HG03520 (cell line): ENCODE measurements around the gene BTBD3.

Source experiments
- ATAC-seq: cut with Tn5 transposase; IDR thresholded peaks from one replicate; pipeline ENCODE4 v1.9.1; 2021; ENCODE audit warnings: mild to moderate bottlenecking, moderate library complexity; ENCODE audit not compliant: unreplicated experiment

The BTBD3 gene

DNA sequence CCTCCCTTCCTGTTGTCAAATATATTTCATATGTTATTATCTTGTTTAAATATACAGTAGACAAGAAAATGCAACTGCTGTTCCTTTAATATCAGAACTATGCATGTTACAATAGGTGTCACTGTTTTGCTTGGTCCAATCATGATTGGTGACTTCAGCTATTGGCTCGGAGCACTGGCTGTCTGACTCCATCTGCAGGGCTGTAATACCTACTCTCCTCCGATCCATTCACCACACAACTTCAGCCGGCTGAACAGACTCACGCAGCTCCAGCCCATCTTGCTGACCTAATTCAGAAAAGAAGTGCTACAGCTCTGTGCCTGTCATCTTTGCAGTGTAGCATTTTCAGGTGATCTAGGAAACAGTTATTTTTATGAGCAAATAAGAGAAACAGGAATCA, at the start of gene BTBD3:
BTBD3 (plus strand) TSS at position 231 of the 400 bp plus-strand sequence. CDS start 383 bp downstream, outside the sequence.
- no peak for ATAC-seq

DNA sequence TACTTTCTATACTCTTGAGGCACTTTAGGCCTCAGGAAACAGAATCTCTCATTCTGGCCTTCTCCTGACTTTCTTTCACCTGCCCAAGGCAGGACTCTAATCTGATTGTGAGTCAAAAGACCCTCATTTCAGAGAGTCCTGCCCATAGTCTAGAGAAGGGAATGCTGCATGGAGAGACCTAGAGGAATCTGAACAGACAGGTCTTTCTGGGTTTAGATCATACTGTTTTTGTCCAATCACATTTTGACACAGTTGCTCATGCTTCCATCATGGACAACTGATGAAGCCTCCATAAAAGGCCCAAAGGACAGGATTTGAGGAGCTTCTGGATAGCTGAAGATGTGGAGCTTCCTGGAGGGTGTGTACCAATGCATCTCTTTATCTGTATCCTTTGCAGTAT, 48.1 kb upstream of the BTBD3 start:
- no peak for ATAC-seq

DNA sequence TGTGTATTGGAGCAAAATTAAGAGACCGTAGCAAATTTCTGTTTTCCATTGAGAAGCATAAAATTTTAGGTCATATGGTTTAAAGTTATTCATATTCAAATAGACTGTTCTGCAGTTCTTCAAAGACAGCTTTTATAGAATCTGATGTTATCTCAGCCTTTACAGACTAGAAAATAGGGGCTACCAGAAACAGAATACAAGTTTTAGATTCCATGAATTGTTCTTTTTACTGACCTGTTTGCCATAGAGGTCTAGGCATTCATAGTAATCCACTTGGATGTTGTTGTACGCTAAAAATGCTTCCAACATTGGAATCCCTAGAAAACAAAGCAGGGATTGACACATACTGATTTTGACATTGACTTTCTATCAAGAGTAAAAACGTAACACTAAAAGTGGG, 47.3 kb upstream of the BTBD3 start:
- ATAC-seq: no peak

DNA sequence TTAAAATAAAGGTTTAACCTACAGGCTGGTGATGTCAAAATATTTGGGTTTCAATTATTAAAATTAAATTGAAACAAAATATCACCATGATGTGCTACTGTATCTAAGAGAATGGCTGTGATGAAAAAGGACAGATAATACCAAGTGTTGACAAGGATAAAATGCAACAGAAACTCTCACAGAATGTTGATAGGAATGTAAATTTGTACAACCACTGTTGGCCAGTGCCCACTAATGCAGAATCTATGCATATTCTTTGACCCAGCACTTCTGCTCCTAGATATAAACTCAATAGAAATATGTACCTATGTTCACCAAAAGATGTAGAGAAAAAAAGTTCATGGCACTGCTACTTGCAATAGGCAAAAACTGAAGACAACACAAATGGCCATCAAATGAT, 41.1 kb upstream of the BTBD3 start:
- ATAC-seq: no peak

DNA sequence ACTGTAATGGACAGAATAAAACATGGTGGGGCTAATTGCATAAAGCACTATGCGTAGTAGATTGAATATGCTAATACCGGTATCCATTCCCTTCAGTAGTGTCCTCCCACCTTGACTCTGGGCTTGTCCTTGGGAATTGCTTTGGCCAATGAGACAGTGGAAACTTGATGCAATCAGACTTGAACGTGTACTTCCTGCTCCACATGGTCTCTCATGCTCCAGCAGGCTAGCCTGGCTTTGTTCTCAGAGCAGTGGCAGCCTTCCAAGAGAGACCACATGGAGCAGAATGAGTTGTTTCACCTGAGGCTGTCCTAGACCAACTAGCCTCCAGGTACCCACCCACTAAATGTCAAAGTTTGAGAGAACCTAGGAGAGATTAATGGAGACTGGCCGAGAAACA, 37.0 kb upstream of the BTBD3 start:
- ATAC-seq: no peak

DNA sequence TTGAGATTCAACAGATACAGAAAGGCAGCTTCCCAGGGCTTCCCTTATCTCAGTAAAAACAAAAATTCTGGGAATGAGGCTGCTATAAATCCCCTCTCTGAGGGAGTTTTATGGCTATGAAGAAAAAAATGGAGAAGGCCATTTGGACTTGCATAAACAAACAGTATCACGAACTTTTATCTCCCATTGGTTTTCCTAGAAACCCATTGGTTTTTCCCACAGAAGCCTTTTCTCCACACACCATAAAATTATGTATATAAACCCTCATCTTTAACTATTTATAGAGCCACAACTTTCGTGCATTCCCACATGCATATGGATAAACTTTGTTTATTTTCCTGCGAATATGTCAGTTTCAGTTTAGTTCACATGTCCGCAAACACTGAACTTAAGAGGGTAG, 36.2 kb upstream of the BTBD3 start:
- no peak for ATAC-seq

DNA sequence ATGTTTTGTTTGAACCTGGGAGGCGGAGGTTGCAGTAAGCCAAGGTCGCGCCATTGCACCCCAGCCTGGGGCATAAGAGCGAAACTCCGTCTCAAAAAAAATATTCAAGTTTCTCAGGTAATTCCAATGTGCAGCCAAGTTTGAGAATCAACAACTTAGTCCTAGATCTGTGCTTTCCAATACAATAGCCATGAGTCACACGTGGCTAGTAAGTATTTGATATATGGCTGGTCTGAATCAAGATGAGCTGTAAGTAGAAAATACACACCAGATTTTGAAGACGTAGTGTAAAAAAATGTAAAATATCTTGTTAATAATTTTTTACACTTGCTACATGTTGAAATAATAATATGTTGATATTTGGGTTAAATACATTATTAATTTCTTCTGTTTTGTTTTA, 35.0 kb upstream of the BTBD3 start:
- no peak for ATAC-seq

DNA sequence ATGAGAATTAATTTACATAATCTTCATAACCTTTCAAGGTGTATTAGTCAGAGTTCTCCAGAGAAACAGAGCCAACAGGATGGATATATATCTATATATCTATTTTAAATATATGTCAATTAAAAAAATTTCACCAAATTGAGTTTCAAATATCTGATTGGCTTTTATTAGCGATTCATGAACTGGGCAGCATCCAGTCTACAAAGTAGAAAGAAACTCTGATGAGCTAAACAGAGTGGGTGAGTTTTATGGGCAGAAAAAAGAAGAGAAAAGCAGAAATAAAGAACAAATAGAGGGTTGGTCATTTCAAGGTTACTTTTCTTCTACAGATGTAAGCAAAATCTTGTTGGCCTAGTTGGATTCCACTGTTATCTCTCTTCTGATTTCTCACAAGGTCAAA, 29.0 kb upstream of the BTBD3 start:
- no peak for ATAC-seq

DNA sequence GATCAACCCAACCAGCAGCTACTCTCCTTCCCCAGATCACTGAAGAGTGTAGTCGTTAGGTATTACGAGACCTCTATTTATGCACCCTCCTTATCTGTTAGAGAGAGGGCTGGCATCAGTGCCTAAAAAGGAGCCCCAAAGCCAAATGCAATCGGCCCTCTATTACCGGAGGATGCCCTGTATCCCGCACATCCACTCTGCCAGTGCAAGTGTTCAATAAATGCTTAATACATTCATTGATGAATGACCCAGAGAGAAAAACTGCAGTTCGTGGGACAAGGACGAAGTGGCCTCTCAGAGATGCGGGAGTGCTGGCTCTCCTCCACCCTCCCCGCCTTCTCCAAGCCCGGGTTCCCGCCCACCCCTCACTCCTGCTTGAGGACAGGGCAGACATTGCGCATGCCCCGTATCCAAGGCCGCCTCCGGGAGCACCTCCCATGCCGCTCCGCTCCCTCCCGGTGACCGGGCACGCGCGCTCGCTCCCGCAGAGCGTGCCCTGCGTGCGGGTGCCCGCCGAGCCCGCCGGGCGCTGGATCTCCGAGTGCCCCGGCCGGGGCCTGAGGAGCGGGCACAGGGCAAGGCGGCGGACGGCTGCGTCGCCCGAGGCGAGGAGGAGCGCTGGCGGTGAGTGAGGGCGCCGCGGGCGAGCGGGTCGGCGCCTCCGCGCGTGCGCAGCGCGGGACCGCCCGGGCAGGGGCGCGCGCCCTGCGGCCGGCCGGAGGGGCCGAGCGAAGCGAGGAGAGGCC, 27.2 kb upstream of the BTBD3 start:
- no peak for ATAC-seq

DNA sequence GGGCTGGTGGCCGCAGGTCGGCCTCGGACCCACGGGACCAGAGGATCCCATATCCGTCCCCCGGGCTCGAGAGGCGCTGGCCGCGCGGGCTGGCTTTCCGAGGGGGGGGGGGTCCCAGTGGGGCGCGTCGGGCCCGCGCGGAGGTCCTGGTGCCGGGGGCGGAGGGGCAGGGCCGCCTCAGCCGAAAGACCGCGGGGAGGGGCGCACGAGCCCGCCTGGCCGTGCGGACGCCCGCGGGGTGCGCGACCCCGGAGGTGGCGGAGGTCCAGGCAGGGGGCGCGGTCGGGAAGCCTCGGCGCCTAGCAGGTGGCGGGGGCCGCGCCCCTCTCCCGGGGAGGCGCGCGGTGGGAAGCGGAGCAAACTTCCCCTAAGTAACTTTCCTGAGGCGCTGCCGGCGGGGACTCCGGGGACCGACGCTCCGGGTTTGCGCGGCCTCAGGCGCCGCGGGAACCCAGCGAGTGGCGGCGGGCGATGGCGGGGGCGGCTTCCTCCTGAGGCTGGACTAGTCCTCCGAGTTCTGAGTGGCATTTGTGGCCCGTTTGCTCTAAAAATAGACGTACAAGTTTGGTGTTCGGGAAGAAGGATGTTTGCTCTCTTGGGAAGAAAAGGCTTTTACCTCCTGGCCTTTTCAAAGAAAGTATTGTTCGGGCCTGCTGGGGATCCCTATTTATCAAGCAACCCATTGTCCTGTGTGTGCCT, 26.5 kb upstream of the BTBD3 start:
- no peak for ATAC-seq

DNA sequence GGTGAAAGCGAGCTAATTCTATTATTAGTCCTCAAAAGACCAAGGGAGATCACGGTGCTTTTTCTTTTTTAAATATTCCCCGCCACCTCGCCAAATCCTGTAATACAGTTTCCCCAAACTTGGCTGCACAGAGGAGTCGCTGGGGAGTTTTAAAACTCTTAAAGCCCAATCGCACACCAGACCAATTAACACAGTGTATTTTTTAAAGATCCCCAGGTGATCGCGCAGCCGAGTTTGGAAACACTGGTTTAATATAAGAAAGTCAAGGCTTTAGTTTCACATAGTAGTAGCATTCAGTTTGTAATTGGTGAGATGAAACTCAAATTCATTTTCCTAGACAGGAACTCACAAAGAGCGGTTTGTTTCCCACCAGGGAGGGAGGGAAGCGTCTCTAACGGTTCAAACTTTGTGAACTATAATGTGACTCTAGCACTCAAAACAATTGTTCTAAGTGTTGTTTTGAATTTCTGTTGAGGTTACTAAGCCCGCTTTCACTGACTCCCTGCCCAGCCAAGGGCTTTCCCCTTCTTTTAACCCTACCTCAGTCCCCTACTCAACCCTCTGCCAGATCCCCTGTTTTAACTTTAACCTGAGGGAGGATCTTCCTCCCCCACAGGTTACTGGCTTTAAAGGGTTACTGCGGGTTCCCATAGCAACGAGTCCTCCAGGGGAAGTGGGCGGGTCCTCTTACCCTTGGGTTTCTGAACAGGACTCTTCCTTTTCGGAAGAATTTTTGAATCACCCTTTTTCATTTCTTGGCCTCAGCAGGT, 25.7 kb upstream of the BTBD3 start:
- no peak for ATAC-seq

DNA sequence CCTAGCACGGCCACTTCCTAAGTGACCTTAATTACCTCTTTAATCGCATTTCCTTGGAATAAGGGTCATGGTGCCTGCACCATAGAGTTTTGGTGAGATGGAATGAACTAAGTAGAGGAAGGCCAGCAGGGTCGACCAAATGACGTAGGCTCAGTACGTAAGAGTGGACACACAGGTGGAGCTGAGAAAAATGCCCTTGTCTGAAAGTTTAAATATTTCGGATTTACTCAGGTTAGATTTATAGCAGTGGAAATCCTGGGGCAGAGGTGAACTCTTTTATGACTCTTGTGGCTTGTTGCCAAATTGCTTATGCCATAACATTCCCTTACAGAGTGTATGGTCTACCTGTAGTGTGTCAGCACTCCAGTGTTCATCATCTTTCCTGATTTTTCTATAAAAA, 23.6 kb upstream of the BTBD3 start:
- no peak for ATAC-seq

DNA sequence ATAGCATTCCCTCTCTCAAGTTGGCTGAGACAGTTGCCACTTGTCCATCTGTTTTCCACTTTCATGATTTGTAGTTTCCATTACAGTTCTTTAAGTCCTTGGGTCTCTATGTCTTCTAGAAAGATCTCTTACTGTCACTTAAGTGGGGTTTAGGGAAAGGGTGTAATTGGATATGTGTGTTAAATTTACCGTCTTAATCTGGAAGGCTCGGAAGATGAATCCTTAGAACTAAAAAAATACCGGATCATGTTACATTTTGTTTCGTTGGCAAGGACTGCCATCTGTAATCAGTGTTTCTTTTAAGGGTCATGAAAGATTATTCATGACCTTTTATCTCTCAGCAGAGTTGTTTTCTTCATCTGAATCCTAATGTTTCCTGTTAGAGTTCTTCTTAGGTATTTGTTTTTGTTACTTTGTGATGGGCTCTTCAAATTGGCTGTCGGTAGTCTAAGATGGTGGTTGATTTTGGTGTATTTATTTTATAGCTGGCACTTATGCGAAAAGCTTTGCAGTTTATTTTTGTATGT, 21.8 kb upstream of the BTBD3 start:
- no peak for ATAC-seq

DNA sequence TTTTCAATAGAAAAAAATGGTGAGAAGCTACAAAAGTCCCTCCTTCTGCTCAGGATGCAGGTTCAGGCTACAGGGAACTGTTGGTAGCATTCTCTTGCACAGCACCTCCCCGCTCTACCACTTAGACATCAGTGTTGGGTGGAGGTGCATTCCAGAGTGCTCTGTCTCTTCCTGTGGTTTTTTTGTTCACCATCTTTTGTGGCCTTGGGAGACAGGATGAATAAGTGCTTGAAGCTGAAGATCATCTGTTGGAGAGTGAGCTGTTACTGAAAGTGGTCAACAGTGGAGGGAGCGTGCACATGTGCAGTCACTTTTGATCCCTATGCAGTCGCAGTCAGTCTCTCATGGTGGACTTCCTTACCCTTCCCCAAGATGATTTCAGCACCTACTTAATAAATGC, 16.6 kb upstream of the BTBD3 start:
- no peak for ATAC-seq

DNA sequence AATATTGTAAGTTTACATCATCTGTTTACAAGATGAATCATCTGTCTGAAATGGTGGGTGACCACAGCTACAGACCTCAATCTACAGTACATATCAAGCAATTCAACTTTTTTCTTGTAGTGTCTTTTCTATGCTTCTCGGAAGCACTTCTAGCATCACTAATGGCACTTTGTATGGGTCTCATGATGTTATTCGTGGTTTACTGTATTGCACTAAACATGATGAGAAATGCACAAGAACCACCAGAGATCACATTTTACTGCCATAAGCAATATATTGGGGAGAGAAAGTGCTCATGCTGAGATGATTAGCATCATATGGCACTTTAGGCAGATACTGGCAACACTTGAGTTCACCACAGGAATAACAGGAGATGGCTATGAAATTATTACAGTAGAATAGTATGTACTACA, 15.4 kb upstream of the BTBD3 start:
- ATAC-seq: no peak

DNA sequence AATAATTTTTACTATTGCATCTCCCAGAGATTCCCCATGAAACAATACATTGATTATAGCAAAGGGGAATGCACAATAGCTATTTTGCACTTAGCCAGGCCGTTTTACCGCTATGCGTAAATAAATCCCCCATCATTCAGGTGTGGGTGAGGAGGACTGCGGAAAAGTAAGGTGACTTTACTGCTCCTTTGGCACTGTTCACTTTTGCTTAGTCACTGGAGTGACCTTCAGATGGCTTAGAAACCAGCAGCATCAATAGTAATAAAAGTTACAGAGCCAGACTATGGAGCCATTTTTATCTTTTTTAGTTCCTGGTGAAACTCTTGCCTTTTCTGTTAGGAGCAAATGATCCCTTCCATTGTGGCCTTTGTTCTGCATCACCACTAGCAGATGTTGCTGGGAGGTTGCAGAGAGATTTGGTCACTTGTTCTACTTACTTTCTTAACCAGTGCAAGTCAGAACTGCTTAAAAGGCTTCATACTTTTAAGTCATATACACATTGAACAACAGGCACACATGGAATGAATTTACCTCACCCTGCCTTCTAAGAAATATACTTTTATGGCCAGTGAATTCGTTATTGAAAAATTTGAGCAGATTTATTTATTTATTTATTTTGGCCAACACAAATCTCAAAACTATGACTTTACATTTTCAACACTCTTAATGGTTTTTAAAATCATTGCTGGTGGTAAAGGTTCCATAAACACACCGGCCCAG, 12.1 kb upstream of the BTBD3 start:
- ATAC-seq: no peak

DNA sequence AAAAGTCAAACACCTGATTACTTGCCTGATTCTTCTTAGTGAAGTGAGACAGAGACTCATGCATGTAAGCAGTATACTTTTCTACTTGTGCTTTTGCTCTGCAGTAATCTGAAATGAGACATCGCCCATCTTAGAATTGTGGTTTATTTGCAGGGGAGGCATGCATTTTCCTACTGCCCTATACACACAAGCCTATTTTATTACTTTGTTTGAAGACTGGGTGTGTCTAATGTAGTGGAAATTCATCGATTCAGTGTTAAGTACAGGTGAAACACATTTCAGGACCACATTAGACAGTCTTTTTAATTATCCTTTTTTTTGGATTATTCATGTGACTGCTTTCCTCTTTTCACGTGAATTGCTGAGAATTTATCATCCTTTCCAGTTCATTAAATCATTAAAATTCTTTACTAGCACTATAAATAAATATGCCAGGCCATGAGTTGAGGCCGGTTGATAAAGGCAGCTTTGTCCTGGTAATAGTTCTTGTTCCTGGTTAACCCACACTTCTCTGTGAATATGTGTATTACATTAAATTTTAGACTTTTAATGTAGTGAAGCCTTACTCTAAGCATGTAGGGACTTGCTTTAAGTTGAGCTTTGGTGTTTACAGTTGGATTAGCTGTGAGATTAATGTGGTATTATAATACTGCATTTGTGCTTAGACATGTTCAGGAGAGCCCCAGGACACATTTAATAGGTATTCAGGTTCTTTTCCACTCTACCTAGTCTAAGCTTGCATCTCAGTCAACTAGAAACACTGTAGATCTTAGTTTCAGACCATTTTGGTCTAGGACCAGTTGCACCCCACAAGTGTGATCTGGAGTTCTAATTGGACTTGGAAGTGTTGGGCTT, 10.8 kb upstream of the BTBD3 start:
- ATAC-seq: no peak

DNA sequence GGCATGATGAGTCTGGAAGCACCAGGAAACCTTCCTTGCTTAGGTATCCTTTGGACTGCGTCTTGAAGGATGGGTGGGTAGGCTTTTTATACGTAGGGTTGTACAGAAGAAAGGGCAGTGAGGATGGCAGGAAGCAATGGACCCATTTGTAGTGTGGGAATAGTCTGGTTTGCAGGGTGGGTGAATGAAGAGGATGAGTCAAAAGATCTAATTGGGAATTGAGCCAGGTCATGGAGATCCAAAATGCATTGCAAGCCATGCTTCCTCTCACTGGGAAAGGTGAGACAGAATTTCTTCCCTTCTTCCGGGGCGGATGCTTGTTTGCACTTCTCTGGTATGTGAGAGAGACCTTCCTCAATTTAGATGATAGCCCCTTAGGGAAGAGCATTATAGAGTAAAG, 10.1 kb upstream of the BTBD3 start:
- ATAC-seq: no peak

DNA sequence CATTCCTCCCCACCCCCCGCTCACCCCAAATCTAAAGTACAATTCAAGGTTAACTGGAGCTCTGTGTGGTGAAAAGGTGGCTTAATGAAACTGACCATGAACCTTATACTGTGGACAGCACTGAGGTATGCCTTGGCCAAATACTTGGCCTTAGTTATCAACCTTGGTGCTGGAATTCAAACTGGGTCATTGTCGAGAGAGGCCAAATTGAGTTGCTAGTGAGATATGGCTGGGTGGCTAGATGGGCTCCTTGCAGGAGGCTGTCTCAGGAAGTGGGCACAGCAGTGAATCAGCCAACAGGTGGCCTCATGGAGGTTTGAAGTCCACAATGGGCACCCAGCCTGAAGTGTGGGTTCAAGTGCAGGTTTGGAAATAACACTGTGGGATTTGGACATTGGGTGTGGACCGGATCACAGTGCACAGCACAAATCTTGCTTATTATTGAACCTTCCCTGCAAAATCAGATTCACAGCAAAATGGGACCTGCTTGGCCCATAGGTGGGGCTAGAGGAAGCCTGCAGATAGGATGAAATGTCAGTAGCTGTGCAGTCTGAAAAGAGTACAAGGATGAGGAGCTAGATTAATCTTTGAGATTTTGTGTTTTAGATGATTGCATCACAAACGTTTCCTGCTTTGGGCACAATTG, 5.6 kb upstream of the BTBD3 start:
- no peak for ATAC-seq
